ENCODE results near the gene CHP1.

- TF ChIP-seq CTCF (IDR thresholded peaks at IDR 0.05; ENCODE audit: insufficient read depth, low read length), result no peak
- TF ChIP-seq, protein P1, sequence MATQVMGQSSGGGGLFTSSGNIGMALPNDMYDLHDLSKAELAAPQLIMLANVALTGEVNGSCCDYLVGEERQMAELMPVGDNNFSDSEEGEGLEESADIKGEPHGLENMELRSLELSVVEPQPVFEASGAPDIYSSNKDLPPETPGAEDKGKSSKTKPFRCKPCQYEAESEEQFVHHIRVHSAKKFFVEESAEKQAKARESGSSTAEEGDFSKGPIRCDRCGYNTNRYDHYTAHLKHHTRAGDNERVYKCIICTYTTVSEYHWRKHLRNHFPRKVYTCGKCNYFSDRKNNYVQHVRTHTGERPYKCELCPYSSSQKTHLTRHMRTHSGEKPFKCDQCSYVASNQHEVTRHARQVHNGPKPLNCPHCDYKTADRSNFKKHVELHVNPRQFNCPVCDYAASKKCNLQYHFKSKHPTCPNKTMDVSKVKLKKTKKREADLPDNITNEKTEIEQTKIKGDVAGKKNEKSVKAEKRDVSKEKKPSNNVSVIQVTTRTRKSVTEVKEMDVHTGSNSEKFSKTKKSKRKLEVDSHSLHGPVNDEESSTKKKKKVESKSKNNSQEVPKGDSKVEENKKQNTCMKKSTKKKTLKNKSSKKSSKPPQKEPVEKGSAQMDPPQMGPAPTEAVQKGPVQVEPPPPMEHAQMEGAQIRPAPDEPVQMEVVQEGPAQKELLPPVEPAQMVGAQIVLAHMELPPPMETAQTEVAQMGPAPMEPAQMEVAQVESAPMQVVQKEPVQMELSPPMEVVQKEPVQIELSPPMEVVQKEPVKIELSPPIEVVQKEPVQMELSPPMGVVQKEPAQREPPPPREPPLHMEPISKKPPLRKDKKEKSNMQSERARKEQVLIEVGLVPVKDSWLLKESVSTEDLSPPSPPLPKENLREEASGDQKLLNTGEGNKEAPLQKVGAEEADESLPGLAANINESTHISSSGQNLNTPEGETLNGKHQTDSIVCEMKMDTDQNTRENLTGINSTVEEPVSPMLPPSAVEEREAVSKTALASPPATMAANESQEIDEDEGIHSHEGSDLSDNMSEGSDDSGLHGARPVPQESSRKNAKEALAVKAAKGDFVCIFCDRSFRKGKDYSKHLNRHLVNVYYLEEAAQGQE (IDR thresholded peaks at IDR 0.05; ENCODE audit: insufficient replicate concordance, low read depth), result no peak
- TF ChIP-seq POLR2AphosphoS5 (IDR thresholded peaks at IDR 0.05; ENCODE audit: low read depth), result no peak
Observed at GRCh38 chr15:41263891-41264351, 32.9 kb downstream of the CHP1 start.

Measured in HL-60 (cell line).